ENCODE results near the gene GRAMD1B. TPM values are rescaled to one million over a fixed set of nuclear protein-coding genes. Genes with fewer than 3 reads are reported as not detected.
A peak's percentile ranks its signal among the peaks of the same experiment; 100 is the strongest.

Gene GRAMD1B
- total and polyA plus RNA-seq, 2 donors from 2014 or later, result 4.4 to 18.2 TPM

DNA sequence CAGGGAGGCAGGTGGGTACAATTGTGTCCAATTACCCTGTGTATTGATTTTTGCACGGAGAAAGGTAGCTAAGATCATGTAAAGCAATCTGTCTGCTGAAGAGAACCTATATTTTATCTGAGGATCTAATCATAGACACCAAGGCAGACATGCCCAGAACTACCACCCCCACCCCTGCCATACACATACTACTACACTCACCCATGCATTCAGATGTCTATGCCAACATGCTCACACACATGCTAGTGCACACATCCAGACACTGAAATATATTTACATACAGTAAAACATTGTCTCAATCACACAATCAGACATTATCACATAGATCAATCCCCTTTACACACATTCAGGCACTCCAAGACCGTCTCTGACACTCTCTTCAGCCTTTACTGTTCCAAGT lies 222.5 kb downstream of the GRAMD1B start:
- peaks cover 13% of the 10 kb centered on the region for H3K27me3 ChIP-seq (ENCODE audit: control insufficient read depth, insufficient read depth, low read length)
- no peaks in the 10 kb centered on the region for H3K9me3 ChIP-seq (ENCODE audit: control insufficient read depth in 2 of 3, insufficient read depth in 1 of 3, low read length in 3 of 3)
- peaks cover 0 to 6% (median 0%) of the 10 kb centered on the region in 3 donors for H3K4me1 ChIP-seq (ENCODE audit: control insufficient read depth in 2 of 3, insufficient read depth in 2 of 3, low read depth in 1 of 3, low read length in 3 of 3)
- H3K36me3 ChIP-seq (ENCODE audit: control insufficient read depth in 2 of 3, insufficient read depth in 3 of 3, low read length in 3 of 3), result no peaks in the 10 kb centered on the region
- TF ChIP-seq, protein P1, sequence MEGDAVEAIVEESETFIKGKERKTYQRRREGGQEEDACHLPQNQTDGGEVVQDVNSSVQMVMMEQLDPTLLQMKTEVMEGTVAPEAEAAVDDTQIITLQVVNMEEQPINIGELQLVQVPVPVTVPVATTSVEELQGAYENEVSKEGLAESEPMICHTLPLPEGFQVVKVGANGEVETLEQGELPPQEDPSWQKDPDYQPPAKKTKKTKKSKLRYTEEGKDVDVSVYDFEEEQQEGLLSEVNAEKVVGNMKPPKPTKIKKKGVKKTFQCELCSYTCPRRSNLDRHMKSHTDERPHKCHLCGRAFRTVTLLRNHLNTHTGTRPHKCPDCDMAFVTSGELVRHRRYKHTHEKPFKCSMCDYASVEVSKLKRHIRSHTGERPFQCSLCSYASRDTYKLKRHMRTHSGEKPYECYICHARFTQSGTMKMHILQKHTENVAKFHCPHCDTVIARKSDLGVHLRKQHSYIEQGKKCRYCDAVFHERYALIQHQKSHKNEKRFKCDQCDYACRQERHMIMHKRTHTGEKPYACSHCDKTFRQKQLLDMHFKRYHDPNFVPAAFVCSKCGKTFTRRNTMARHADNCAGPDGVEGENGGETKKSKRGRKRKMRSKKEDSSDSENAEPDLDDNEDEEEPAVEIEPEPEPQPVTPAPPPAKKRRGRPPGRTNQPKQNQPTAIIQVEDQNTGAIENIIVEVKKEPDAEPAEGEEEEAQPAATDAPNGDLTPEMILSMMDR (IDR thresholded peaks at IDR 0.05; ENCODE audit: borderline replicate concordance, extremely low read depth, insufficient read depth), result no peak
- intact Hi-C loops (cut with DNase I), result no loop called here
- no peak overlapping the region for H3K27ac ChIP-seq (ENCODE audit: low read depth in 2 of 2, low read length in 2 of 2)
- H3K4me3 ChIP-seq (ENCODE audit: low read length in 3 of 3), result no peak overlapping the region
- H3K9ac ChIP-seq (ENCODE audit: low read length in 3 of 3), result no peak overlapping the region
- DNase-seq, result no peak
- no peak for FAIRE-seq

DNA sequence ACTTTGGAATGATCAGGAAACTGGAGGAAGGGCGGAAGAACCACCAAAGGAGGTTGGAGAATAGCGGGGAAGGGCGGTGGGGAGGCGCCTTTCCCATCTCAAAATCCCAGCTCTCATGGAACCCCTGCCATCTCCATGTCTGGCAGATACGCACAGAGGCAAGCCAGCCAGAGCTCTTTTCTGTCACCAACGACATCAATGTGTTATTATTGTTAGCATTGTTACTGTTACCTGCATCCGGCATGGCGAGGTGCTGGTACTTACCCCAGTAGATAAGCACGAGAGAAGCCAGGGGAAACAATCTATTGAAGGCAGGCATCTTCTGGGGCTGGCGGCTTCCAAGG lies 223.4 kb downstream of the GRAMD1B start:
- Histone ChIP-seq H3K4me3 (ENCODE audit: low read length in 3 of 3) (peak overlapping the region in 2 of 3 donors; percentile 28 to 76), H3K4me1 (ENCODE audit: control insufficient read depth in 2 of 3, insufficient read depth in 2 of 3, low read depth in 1 of 3, low read length in 3 of 3) (peaks cover 0 to 6% (median 0%) of the 10 kb centered on the region in 3 donors), H3K27me3 (ENCODE audit: control insufficient read depth, insufficient read depth, low read length) (peaks cover 13% of the 10 kb centered on the region)

DNA sequence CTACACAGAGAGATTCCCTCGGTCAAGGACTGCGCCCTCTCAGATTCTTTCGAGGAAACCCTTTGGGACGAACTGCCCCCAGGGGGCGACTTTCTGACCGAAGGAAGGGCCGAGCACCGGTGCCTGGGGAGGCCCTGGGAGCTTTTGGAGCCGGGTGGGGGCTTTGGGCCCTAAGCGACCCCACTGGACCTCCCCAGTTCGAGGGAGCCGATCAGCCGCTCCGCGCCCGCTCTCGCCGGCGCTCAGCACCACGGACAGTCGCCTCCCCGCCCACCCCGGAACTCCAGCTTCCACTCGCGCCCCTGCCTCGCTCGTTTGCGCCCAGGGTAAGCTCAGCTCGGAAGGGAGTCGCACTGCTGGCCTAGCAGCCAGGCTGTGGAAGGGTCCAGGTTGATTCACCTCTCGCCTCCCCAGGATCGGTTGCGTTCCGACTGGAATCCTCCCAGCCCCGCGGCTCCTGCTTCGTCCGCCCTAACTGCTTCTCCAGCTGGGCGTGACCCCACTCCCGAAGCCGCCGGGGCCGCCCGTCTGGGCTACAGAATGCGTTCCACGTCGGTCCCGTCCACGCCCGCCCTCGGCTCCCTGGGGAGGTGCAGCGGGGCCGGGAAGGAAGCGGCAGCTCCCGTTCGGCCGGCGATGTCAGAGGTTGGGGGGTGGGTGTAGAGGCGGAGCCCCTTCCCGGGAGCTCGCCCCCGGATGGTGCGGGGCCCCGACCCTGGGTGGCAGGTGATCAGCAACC lies 223.9 kb downstream of the GRAMD1B start:
- FAIRE-seq (no peak), DNase-seq (peak; percentile 75 to 89 (median 81))
- Histone ChIP-seq H3K4me1 (ENCODE audit: control insufficient read depth in 2 of 3, insufficient read depth in 2 of 3, low read depth in 1 of 3, low read length in 3 of 3) (peaks cover 0 to 6% (median 0%) of the 10 kb centered on the region in 3 donors), H3K9me3 (ENCODE audit: control insufficient read depth in 2 of 3, insufficient read depth in 1 of 3, low read length in 3 of 3) (no peaks in the 10 kb centered on the region), H3K27ac (ENCODE audit: low read depth in 2 of 2, low read length in 2 of 2) (peak overlapping the region in 1 of 2 donors; percentile 41), H3K36me3 (ENCODE audit: control insufficient read depth in 2 of 3, insufficient read depth in 3 of 3, low read length in 3 of 3) (no peaks in the 10 kb centered on the region), H3K27me3 (ENCODE audit: control insufficient read depth, insufficient read depth, low read length) (peaks cover 13% of the 10 kb centered on the region), H3K9ac (ENCODE audit: low read length in 3 of 3) (no peak overlapping the region), H3K4me3 (ENCODE audit: low read length in 3 of 3) (peak overlapping the region; percentile 51 to 76 (median 69))
- intact Hi-C loops (cut with DNase I), result no loop called here
- TF ChIP-seq, protein P1 (IDR thresholded peaks at IDR 0.05; ENCODE audit: borderline replicate concordance, extremely low read depth, insufficient read depth), result no peak

More for the DNA sequence above, 223.4 kb downstream of the GRAMD1B start:
- H3K9ac ChIP-seq (ENCODE audit: low read length in 3 of 3), result no peak overlapping the region
- no peaks in the 10 kb centered on the region for H3K9me3 ChIP-seq (ENCODE audit: control insufficient read depth in 2 of 3, insufficient read depth in 1 of 3, low read length in 3 of 3)
- FAIRE-seq (no peak), DNase-seq (no peak)
- TF ChIP-seq, protein P1 (IDR thresholded peaks at IDR 0.05; ENCODE audit: borderline replicate concordance, extremely low read depth, insufficient read depth), result no peak
- intact Hi-C loops (cut with DNase I), result no loop called here
- no peak overlapping the region for H3K27ac ChIP-seq (ENCODE audit: low read depth in 2 of 2, low read length in 2 of 2)
- no peaks in the 10 kb centered on the region for H3K36me3 ChIP-seq (ENCODE audit: control insufficient read depth in 2 of 3, insufficient read depth in 3 of 3, low read length in 3 of 3)

Data from kidney (tissue), 14 donors.